DND-41 (cell line): Measurements from ENCODE around the gene OR5H15.

Source experiments
- ATAC-seq: fragments of 200-7000 bp; cut with Tn5 transposase; 3 replicates; pipeline ENCODE4 v1.9.1; 2021; ENCODE audit warnings: low read depth; ENCODE audit not compliant: insufficient read depth
- DNase-seq: peaks from one replicate; pipeline ENCODE4 v3.0.0-alpha.2; 2020
- H2AFZ ChIP-seq: 2 replicates; pipeline ENCODE4 v1.6.0; 2012; ENCODE audit warnings: low read depth, low read length
- H3K27ac ChIP-seq: 2 replicates; pipeline ENCODE4 v1.5.1; 2012; ENCODE audit warnings: low read length, inconsistent platforms
- H3K27me3 ChIP-seq: fragments of 200-600 bp; sonication (generic); 2 replicates; pipeline ENCODE4 v1.6.0; 2012; ENCODE audit warnings: low read length, mild to moderate bottlenecking, inconsistent platforms; ENCODE audit not compliant: insufficient read depth, poor library complexity
- H3K36me3 ChIP-seq: 2 replicates; pipeline ENCODE4 v1.5.1; 2012; ENCODE audit warnings: low read length, inconsistent platforms; ENCODE audit not compliant: insufficient read depth
- H3K4me1 ChIP-seq: 2 replicates; pipeline ENCODE4 v1.5.1; 2012; ENCODE audit warnings: mild to moderate bottlenecking, low read length; ENCODE audit not compliant: insufficient read depth
- H3K4me2 ChIP-seq: 2 replicates; pipeline ENCODE4 v1.6.0; 2012; ENCODE audit warnings: mild to moderate bottlenecking, moderate library complexity, low read length, inconsistent platforms; ENCODE audit not compliant: insufficient read depth
- H3K4me3 ChIP-seq, 2 experiments: fragments of 200-600 bp in 1 of 2; shearing (Covaris generic) in 1 of 2; 2 replicates each; pipeline ENCODE4 v1.5.1; 2012 to 2016; ENCODE audit warnings: inconsistent platforms in 2 of 2, low read length in 2 of 2, mild to moderate bottlenecking in 2 of 2, low read depth in 1 of 2, moderate library complexity in 1 of 2
- H3K79me2 ChIP-seq: 2 replicates; pipeline ENCODE4 v1.6.0; 2012; ENCODE audit warnings: low read length, inconsistent platforms; ENCODE audit not compliant: insufficient read depth
- H3K9ac ChIP-seq: 2 replicates; pipeline ENCODE4 v1.6.0; 2012; ENCODE audit warnings: low read depth, mild to moderate bottlenecking, inconsistent platforms, low read length, moderate library complexity
- H3K9me3 ChIP-seq: 2 replicates; pipeline ENCODE4 v1.5.1; 2012; ENCODE audit warnings: low read length, moderate library complexity, mild to moderate bottlenecking, inconsistent platforms; ENCODE audit not compliant: insufficient read depth, severe bottlenecking
- H4K20me1 ChIP-seq: 2 replicates; pipeline ENCODE4 v1.6.0; 2012; ENCODE audit warnings: low read length; ENCODE audit not compliant: insufficient read depth
- CTCF ChIP-seq: IDR thresholded peaks from 2 replicates; pipeline ENCODE4 v1.5.1; 2012; ENCODE audit warnings: borderline replicate concordance, low read length, moderate library complexity, mild to moderate bottlenecking; ENCODE audit not compliant: poor library complexity, severe bottlenecking; ENCODE audit errors: extremely low read depth
- EZH2 ChIP-seq: IDR thresholded peaks from 3 replicates; pipeline ENCODE4 v1.6.1; 2012; ENCODE audit warnings: borderline replicate concordance, low read depth, mild to moderate bottlenecking, moderate library complexity, low read length, inconsistent platforms; ENCODE audit not compliant: severe bottlenecking

Gene OR5H15

GRCh38 chr3:98151241-98151640 is 15.3 kb upstream of the OR5H15 start:
- no peaks in the 10 kb centered on the region for H3K79me2 ChIP-seq
- H3K4me2 ChIP-seq: no peak overlapping the region
- ATAC-seq (no peak), DNase-seq (no peak)
- H3K27me3 ChIP-seq: no peaks in the 10 kb centered on the region
- no peak overlapping the region for H3K27ac ChIP-seq
- no peak overlapping the region for H3K9ac ChIP-seq
- TF ChIP-seq EZH2: no peak
- TF ChIP-seq CTCF: no peak
- no peaks in the 10 kb centered on the region for H3K36me3 ChIP-seq
- no peak overlapping the region for H3K4me3 ChIP-seq
- H4K20me1 ChIP-seq: no peaks in the 10 kb centered on the region
- H3K4me1 ChIP-seq: no peaks in the 10 kb centered on the region
- no peaks in the 10 kb centered on the region for H3K9me3 ChIP-seq
- no peak overlapping the region for H2AFZ ChIP-seq

- TF ChIP-seq CTCF (no peak), EZH2 (no peak)
- H3K79me2 ChIP-seq: no peaks in the 10 kb centered on the region
- no peaks in the 10 kb centered on the region for H3K27me3 ChIP-seq
- H2AFZ ChIP-seq: no peak overlapping the region
- no peaks in the 10 kb centered on the region for H3K4me1 ChIP-seq
- H3K9ac ChIP-seq: no peak overlapping the region
- H3K27ac ChIP-seq: no peak overlapping the region
- no peaks in the 10 kb centered on the region for H4K20me1 ChIP-seq
- no peaks in the 10 kb centered on the region for H3K36me3 ChIP-seq
- H3K9me3 ChIP-seq: no peaks in the 10 kb centered on the region
- DNase-seq (no peak), ATAC-seq (no peak)
- no peak overlapping the region for H3K4me2 ChIP-seq
- H3K4me3 ChIP-seq: no peak overlapping the region
Observed at GRCh38 chr3:98171071-98171470, 4.6 kb downstream of the OR5H15 start.

- Histone ChIP-seq H3K4me2 (no peak overlapping the region), H3K4me1 (no peaks in the 10 kb centered on the region), H3K27me3 (no peaks in the 10 kb centered on the region), H4K20me1 (no peaks in the 10 kb centered on the region), H3K36me3 (no peaks in the 10 kb centered on the region), H3K27ac (no peak overlapping the region), H3K79me2 (no peaks in the 10 kb centered on the region), H3K9me3 (no peaks in the 10 kb centered on the region), H3K4me3 (no peak overlapping the region), H2AFZ (no peak overlapping the region), H3K9ac (no peak overlapping the region)
- ATAC-seq: no peak
- no peak for DNase-seq
- TF ChIP-seq EZH2 (no peak), CTCF (no peak)
Observed at GRCh38 chr3:98172621-98173020, 6.1 kb downstream of the OR5H15 start.

GRCh38 chr3:98180319-98180890 is 13.9 kb downstream of the OR5H15 start:
- Histone ChIP-seq H3K4me3 (no peak overlapping the region), H4K20me1 (no peaks in the 10 kb centered on the region), H3K27me3 (no peaks in the 10 kb centered on the region), H2AFZ (no peak overlapping the region), H3K4me2 (no peak overlapping the region), H3K9ac (no peak overlapping the region), H3K36me3 (no peaks in the 10 kb centered on the region), H3K9me3 (no peaks in the 10 kb centered on the region), H3K4me1 (no peaks in the 10 kb centered on the region), H3K27ac (no peak overlapping the region), H3K79me2 (no peaks in the 10 kb centered on the region)
- DNase-seq: no peak
- no peak for TF ChIP-seq EZH2
- TF ChIP-seq CTCF: no peak
- no peak for ATAC-seq
